ENCODE data around the gene RIOK3. TPM values are rescaled to one million over a fixed set of nuclear protein-coding genes. Genes with fewer than 3 reads are reported as not detected.
"Not testable (repeated sequence)": the region's sequence is repeated elsewhere in the genome, so short reads cannot be mapped to it uniquely, and the experiment has no call there.

The RIOK3 gene
- total RNA-seq, 1 donor from 2014 or later: 74.8 TPM

- DNase-seq (ENCODE audit: low spot score): no peak
- intact Hi-C loops (cut with DNase I): no loop called here
- ATAC-seq: peak; percentile 35
Measured at GRCh38 chr18:23487738-23488570, 34.9 kb downstream of the RIOK3 start.

- intact Hi-C loops (cut with DNase I); DNase-seq (ENCODE audit: low spot score): not testable (repeated sequence)
- peak; percentile 42 for ATAC-seq
Measured at GRCh38 chr18:23489586-23489985, 36.5 kb downstream of the RIOK3 start.

DNA sequence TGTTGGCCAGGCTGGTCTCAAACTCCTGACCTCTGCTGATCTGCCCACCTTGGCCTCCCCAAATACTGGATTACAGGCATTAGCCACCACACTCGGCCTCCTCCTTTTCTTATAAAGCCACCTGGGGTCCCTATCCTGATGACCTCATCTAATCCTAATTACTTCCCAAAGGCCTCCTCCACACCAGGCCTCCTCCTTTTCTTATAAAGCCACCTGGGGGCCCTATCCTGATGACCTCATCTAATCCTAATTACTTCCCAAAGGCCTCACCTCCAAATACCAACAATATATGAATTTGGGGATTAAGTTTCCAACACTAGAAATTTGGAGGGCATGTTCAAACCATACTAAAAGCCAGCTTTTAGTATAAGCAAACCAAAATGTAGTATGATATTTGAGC lies 40.6 kb downstream of the RIOK3 start:
- DNase-seq (ENCODE audit: low spot score): no peak
- intact Hi-C loops (cut with DNase I): no loop called here
- no peak for ATAC-seq

DNA sequence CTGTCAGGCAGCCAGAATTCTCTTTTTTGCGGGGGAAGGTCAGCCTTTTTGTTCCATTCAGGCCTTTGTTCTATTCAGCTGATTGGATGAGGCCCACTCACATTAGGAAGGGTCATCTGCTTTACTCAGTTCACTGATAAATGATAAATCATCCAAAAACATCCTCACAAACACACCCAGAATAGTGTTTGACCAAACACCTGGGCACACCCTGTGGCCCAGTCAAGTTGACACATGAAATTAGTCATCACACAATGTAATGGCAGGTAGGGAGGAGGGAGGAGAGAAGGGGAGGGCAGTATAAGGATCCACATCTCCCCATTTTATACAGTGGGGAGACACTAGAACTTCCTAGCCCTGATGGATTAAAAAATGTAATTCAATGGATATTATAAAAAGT lies 41.9 kb downstream of the RIOK3 start:
- DNase-seq (ENCODE audit: low spot score) (no peak), ATAC-seq (no peak)
- intact Hi-C loops (cut with DNase I): no loop called here

GRCh38 chr18:23495723-23496440 lies 42.8 kb downstream of the RIOK3 start:
- DNase-seq (ENCODE audit: low spot score): no peak
- no peak for ATAC-seq
- intact Hi-C loops (cut with DNase I): no loop called here

- DNase-seq (ENCODE audit: low spot score) (no peak), ATAC-seq (no peak)
- intact Hi-C loops (cut with DNase I): no loop called here
Measured at GRCh38 chr18:23498117-23498516, 45.0 kb downstream of the RIOK3 start.

GRCh38 chr18:23498877-23499276 lies 45.8 kb downstream of the RIOK3 start:
- intact Hi-C loops (cut with DNase I): no loop called here

GRCh38 chr18:23499291-23499781 lies 46.2 kb downstream of the RIOK3 start:
- ATAC-seq (no peak), DNase-seq (ENCODE audit: low spot score) (no peak)
- intact Hi-C loops (cut with DNase I): no loop called here

More at GRCh38 chr18:23498877-23499276, 45.8 kb downstream of the RIOK3 start:
- ATAC-seq (peak; percentile 33), DNase-seq (ENCODE audit: low spot score) (peak; percentile 73)

DNA sequence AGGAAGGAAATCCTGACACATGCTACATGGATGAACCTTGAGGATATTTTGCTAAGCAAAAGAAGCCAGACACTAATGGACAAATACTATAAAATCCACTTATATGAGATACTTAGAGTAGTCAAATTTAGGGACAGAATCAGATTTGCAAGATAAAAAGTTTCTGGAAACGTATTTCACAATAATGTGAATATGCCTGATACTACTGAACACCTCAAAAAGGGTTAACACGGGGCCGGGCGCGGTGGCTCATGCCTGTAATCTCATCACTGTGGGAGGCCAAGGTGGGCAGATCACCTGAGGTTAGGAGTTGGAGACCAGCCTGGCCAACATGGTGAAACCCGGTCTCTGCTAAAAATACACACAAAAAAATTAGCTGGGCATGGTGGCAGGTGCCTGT lies 48.5 kb downstream of the RIOK3 start:
- ATAC-seq (no peak), DNase-seq (ENCODE audit: low spot score) (no peak)
- intact Hi-C loops (cut with DNase I): no loop called here

DNA sequence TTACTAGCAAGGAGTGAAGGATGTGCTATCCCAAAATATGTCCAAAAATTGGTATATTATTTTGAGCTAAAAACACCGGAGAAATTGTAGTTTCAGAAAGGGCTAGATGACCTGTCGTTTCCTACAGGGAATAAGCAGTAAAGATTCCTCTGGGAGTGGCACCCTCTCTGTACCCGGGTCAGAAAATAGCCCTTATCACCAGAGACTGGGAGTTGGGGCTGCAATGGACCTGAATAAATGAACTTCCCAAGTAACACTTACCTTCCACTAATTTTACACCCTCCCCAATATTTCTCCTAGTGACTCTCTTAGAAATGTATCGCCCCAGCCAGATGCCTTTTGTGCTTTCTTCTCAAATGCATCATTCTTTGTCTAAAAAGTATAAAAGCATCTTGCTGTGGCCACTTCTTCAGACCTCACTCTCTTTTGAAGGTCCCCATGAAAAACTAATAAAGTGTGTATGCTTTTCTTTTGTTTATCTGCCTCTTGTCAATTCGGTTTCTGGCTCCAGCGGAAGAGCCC lies 49.5 kb downstream of the RIOK3 start:
- intact Hi-C loops (cut with DNase I): no loop called here
- ATAC-seq (no peak), DNase-seq (ENCODE audit: low spot score) (no peak)

DNA sequence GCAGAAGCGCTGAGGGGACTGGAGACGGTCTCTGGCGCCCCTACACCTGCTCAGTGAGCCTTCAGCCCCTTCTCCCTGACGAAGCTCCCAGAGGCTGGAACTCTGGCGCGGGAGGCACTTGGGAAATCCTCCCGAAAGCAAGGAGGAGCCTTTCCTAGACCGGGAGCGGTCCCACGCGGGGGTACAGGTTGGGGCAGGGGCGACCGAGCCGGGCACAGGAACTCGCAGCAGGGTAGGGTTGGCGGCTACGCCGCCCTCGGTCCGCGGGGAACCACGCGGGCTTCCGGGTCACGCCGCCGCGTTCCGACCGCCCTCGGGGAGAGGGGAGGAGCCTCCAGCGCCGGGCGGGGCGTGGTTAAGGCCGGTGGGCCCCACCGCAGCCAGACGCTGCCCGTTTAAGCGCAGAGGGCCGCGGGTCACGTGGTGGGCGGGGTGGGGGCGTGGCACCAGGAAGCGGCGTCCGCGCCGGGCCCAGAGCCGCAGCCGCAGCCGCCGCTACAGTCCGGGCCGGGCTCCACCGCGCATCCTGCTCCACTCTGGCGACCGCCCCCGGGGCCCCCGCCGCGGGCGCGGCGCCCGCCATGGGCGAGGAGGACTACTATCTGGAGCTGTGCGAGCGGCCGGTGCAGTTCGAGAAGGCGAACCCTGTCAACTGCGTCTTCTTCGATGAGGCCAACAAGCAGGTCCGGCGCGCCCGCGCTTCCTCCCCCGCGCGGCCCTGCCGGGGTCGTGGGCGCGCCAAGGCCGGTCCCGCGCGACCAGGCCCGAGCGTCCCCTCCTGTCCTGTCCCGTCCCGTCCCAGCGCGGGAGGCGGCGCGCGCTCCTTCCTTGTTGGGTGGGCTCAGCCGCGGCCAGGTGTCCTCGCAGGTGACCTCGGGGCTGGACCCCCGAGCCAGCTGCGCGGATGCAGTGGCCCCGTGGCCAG lies 50.2 kb downstream of the RIOK3 start, which contains the start of gene RMC1:
Gene RMC1, plus strand, starts transcription at position 474 of the 925 bp plus-strand sequence. Its CDS starts 108 bp downstream, at position 582.
- intact Hi-C loops (cut with DNase I): no loop called here
- peak; percentile 99 for ATAC-seq
- DNase-seq (ENCODE audit: low spot score): peak; percentile 99

GRCh38 chr18:23503963-23504344 lies 50.9 kb downstream of the RIOK3 start:
- DNase-seq (ENCODE audit: low spot score): no peak
- intact Hi-C loops (cut with DNase I): no loop called here
- no peak for ATAC-seq

GRCh38 chr18:23504720-23505119 lies 51.6 kb downstream of the RIOK3 start:
- intact Hi-C loops (cut with DNase I): no loop called here
- no peak for ATAC-seq
- no peak for DNase-seq (ENCODE audit: low spot score)

- ATAC-seq: no peak
- intact Hi-C loops (cut with DNase I): no loop called here
- no peak for DNase-seq (ENCODE audit: low spot score)
Measured at GRCh38 chr18:23506393-23506792, 53.3 kb downstream of the RIOK3 start.

DNA sequence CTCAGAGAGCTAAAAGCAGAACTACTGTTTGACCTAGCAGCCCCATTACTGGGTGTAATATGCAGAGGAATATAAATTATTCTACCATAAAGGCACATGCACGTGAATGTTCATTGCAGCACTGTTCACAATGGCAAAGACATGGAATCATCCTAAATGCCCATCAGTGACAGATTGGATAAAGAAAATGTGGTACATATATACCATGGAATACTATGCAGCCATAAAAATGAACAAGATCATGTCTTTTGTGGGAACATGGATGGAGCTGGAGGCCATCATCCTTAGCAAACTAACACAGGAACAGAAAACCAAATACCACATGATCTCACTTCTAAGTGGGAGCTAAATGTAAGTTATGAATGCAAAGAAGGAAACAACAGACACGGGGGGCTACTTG lies 57.8 kb downstream of the RIOK3 start:
- not testable (repeated sequence) for ATAC-seq; DNase-seq (ENCODE audit: low spot score)
- intact Hi-C loops (cut with DNase I): loop anchor here (10.0 kb wide), 1 partner anchor 74 kb away; the partner anchor contains the start of gene NPC1

DNA sequence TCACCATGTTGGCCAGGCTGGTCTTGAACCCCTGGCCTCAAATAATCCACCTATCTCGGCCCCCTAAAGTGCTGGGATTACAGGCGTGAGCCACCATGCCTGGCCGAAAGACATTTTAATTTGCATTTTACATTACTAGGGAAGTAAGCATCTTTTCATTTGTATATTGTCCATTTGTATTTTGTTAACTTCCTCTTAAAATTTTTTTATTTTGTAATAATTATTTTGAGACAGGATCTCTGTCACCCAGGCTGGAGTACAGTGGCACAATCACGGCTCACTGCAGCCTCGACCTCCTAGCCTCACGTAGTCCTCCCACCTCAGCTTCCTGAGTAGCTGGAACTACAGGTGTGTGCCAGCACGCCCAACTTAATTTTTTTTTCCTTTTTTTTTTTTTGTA lies 59.1 kb downstream of the RIOK3 start:
- DNase-seq (ENCODE audit: low spot score); ATAC-seq: not testable (repeated sequence)
- intact Hi-C loops (cut with DNase I): loop anchor here (10.0 kb wide), 1 partner anchor 73 kb away; the partner anchor contains the start of gene NPC1

- DNase-seq (ENCODE audit: low spot score): no peak
- ATAC-seq: peak; percentile 64
- intact Hi-C loops (cut with DNase I): loop anchor here (10.0 kb wide), 1 partner anchor 72 kb away; the partner anchor contains the start of gene NPC1
Measured at GRCh38 chr18:23512641-23513040, 59.6 kb downstream of the RIOK3 start.

DNA sequence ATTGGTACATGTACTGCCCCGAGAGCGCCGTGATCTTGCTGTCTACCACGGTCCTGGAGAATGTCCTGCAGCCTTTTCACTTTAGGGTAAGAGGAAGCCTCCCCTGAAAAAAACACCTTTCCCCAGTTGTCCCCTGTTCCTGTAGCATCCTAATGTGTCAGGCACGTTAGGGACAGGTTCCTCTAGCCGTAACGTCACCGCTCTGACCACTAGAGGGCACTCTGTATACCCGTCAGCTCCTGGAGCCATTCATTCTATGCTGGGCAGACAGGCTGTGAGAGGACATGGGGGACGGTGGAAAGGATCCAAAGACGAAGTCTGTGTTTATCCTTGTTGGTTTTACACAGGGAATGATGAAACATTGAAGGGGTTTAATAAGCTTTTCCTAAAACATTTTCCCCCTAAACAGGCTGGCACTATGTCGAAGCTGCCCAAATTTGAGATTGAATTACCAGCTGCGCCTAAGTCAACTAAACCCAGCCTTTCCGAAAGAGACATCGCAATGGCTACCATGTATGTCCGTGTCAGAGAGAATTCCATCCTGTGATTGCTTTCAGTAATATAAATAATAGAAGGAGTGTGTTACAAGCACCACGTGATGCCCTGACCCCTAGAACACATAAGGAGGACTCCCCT lies 62.9 kb downstream of the RIOK3 start:
- intact Hi-C loops (cut with DNase I): loop anchor here (10.0 kb wide), 1 partner anchor 69 kb away; the partner anchor contains the start of gene NPC1
- ATAC-seq: peak; percentile 93
- peak; percentile 86 for DNase-seq (ENCODE audit: low spot score)
